Measurements from ENCODE around the gene TCP10L. TPM values are rescaled to one million over a fixed set of nuclear protein-coding genes. Genes with fewer than 3 reads are reported as not detected.

The TCP10L gene
- total and polyA plus RNA-seq, 2 of the 13 experiments (the other 11 are each of a cell fraction or from before 2014, with no cell fraction given), result 0.90 to 2.4 TPM

Small RNAs within 50 kb of the gene (small RNA-seq; reads per million reads assigned to genes)
- gene RF00438 (ENCODE audit: insufficient read depth in 2 of 3, insufficient read length in 3 of 3, low read depth in 2 of 3, low replicate concordance in 1 of 3), result 0 reads per million in 3 experiments
- gene RNA5SP490 (ENCODE audit: insufficient read depth in 2 of 3, insufficient read length in 3 of 3, low read depth in 2 of 3, low replicate concordance in 1 of 3), result 0 to 0.65 (median 0) reads per million in 3 experiments

Other genes starting within 250 kb of the TCP10L start
- 13.5 and 16.7 TPM in 2 replicates for gene URB1, start 192.5 kb downstream of the TCP10L start, total RNA-seq (2016; rRNA removed; fragmentation: Illumina TruSeq; extraction: Trizol)
- 4.5 and 5.8 TPM in 2 replicates for gene URB1, start 192.5 kb downstream of the TCP10L start, polyA plus RNA-seq (2011; rRNA removed)
- gene EVA1C, start 172.8 kb downstream of the TCP10L start, total RNA-seq (2016; rRNA removed; fragmentation: Illumina TruSeq; extraction: Trizol), result 0.29 TPM in 1 of 2 replicates, not detected in the other
- gene EVA1C, start 172.8 kb downstream of the TCP10L start, polyA plus RNA-seq (2011; rRNA removed), result 0.33 and 0.34 TPM in 2 replicates
- gene CFAP298, start 26.9 kb upstream of the TCP10L start, total RNA-seq (2016; rRNA removed; fragmentation: Illumina TruSeq; extraction: Trizol), result 62.2 and 67.5 TPM in 2 replicates
- gene CFAP298, start 26.9 kb upstream of the TCP10L start, polyA plus RNA-seq (2011; rRNA removed), result 19.6 and 21.2 TPM in 2 replicates
- gene SYNJ1, start 142.5 kb upstream of the TCP10L start, total RNA-seq (2016; rRNA removed; fragmentation: Illumina TruSeq; extraction: Trizol), result 2.7 and 6.4 TPM in 2 replicates
- 1.7 and 2.0 TPM in 2 replicates for gene SYNJ1, start 142.5 kb upstream of the TCP10L start, polyA plus RNA-seq (2011; rRNA removed)
- 24.6 and 40.8 TPM in 2 replicates for gene PAXBP1, start 186.2 kb upstream of the TCP10L start, total RNA-seq (2016; rRNA removed; fragmentation: Illumina TruSeq; extraction: Trizol)
- 23.9 and 25.5 TPM in 2 replicates for gene PAXBP1, start 186.2 kb upstream of the TCP10L start, polyA plus RNA-seq (2011; rRNA removed)

Measured in HepG2 (cell line).